Tibial nerve (tissue), 4 donors: ENCODE measurements around the gene SLX4IP.

ENCODE experiments used
- EP300 ChIP-seq, 2 donors: sonication (generic); formaldehyde crosslinking; IDR thresholded peaks; one replicate each; pipeline ENCODE4 v1.6.1; 2017; ENCODE audit warnings: antibody characterized with exemption in 2 of 2, mild to moderate bottlenecking in 1 of 2
- POLR2A ChIP-seq, 2 donors: fragments of 450-650 bp; IDR thresholded peaks; one replicate each; pipeline ENCODE4 v1.6.1; 2017; ENCODE audit warnings: antibody characterized with exemption in 2 of 2, mild to moderate bottlenecking in 2 of 2, moderate library complexity in 2 of 2
- TF ChIP-seq, protein P1 (sequence below), 5 experiments: fragments of 200-600 bp in 3 of 5; fragments of 450-650 bp in 2 of 5; sonication (generic) in 3 of 5; IDR thresholded peaks; one replicate each; pipeline ENCODE4 v1.5.1; 2016 to 2019; ENCODE audit warnings: antibody characterized with exemption in 5 of 5, mild to moderate bottlenecking in 3 of 5, moderate library complexity in 2 of 5

DNA sequence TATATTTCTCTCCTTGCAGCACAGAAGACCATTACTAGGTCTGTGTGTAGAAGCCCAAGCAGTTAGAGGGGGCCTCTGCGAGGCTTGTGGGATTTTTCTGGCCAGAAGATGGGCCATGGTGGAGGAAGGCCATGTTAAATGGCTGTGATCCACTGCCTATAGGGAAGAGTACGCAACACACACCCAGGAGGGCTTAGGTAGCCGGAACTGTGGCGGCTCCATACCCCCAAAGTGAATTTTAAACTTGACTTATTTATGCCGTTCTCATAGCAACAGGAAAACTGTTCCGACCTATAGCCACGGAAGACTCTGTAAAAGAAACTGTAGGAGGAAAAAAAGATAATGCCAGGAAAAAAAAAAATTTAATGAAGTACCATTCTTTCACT, 69.5 kb downstream of the SLX4IP start:
- TF ChIP-seq, protein P1, sequence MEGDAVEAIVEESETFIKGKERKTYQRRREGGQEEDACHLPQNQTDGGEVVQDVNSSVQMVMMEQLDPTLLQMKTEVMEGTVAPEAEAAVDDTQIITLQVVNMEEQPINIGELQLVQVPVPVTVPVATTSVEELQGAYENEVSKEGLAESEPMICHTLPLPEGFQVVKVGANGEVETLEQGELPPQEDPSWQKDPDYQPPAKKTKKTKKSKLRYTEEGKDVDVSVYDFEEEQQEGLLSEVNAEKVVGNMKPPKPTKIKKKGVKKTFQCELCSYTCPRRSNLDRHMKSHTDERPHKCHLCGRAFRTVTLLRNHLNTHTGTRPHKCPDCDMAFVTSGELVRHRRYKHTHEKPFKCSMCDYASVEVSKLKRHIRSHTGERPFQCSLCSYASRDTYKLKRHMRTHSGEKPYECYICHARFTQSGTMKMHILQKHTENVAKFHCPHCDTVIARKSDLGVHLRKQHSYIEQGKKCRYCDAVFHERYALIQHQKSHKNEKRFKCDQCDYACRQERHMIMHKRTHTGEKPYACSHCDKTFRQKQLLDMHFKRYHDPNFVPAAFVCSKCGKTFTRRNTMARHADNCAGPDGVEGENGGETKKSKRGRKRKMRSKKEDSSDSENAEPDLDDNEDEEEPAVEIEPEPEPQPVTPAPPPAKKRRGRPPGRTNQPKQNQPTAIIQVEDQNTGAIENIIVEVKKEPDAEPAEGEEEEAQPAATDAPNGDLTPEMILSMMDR (IDR thresholded peaks at IDR 0.05) = no peak
- no peak for TF ChIP-seq POLR2A (IDR thresholded peaks at IDR 0.05)
- TF ChIP-seq EP300 (IDR thresholded peaks at IDR 0.05) = no peak
